GM21737 (cell line): ENCODE data around the gene TBC1D24.
"Not testable (repeated sequence)": the region's sequence is repeated elsewhere in the genome, so short reads cannot be mapped to it uniquely, and the experiment has no call there.

Source experiments
- ATAC-seq: cut with Tn5 transposase; IDR thresholded peaks from one replicate; pipeline ENCODE4 v1.9.1; 2021; ENCODE audit warnings: mild to moderate bottlenecking, moderate library complexity; ENCODE audit not compliant: unreplicated experiment

The TBC1D24 gene

GRCh38 chr16:2554709-2555425, 79.9 kb downstream of the TBC1D24 start:
- not testable (repeated sequence) for ATAC-seq
